Endothelial cell of umbilical vein (primary cell): Measurements from ENCODE around the gene TRPC4AP. TPM values are rescaled to one million over a fixed set of nuclear protein-coding genes. Genes with fewer than 3 reads are reported as not detected.

ENCODE experiments used
- BruUV-seq: library from RNA; stranded (reverse); fragments of 400-500 nt; replicated peaks from 2 replicates; lab custom pipeline; 2021; lab: Mats Ljungman, UMichigan
- CTCF ChIA-PET: fragments of 300-600, 350-600 bp; sonication (Branson Sonifier 250); formaldehyde crosslinking; loops from one replicate; lab custom pipeline; 2021; ENCODE audit warnings: antibody characterized with exemption, inconsistent platforms; lab: Charles Lee
- POLR2A ChIA-PET: fragments of 300-600, 350-600 bp; sonication (Branson Sonifier 250); formaldehyde crosslinking; loops from one replicate; lab custom pipeline; 2021; ENCODE audit warnings: antibody characterized with exemption, inconsistent platforms; lab: Charles Lee
- DNase-seq: peaks from one replicate; pipeline ENCODE4 v3.0.0-alpha.2; 2011; ENCODE audit warnings: low read depth, low spot score
- FAIRE-seq: peaks from 2 replicates; lab custom pipeline; 2011; peaks lifted over from hg19 to GRCh38; lab: Jason Lieb, UNC
- H2AFZ ChIP-seq: 2 replicates; pipeline ENCODE4 v1.6.0; 2012; ENCODE audit warnings: low read depth, low read length, control low read depth, inconsistent platforms
- H3K27ac ChIP-seq: 2 replicates; pipeline ENCODE4 v1.5.1; 2011; ENCODE audit warnings: low read depth, mild to moderate bottlenecking, control low read depth, low read length, moderate library complexity; ENCODE audit not compliant: insufficient read depth
- H3K27me3 ChIP-seq, 2 experiments: 2 replicates each; pipeline versions ENCODE4 v1.6.0 to v1.6.1; 2011; ENCODE audit warnings: low read length in 2 of 2, mixed read lengths in 1 of 2; ENCODE audit not compliant: control insufficient read depth in 2 of 2, insufficient read depth in 2 of 2
- H3K36me3 ChIP-seq, 2 experiments: 2 replicates in 1 of 2; 3 replicates in 1 of 2; pipeline ENCODE4 v1.5.1; 2011; ENCODE audit warnings: low read length in 2 of 2, mild to moderate bottlenecking in 1 of 2, moderate library complexity in 1 of 2; ENCODE audit not compliant: control insufficient read depth in 2 of 2, insufficient read depth in 2 of 2; ENCODE audit errors: extremely low read depth in 1 of 2
- H3K4me1 ChIP-seq: 3 replicates; pipeline ENCODE4 v1.5.1; 2011; ENCODE audit warnings: mild to moderate bottlenecking, low read length; ENCODE audit not compliant: control insufficient read depth, insufficient read depth; ENCODE audit errors: extremely low read depth
- H3K4me2 ChIP-seq: 2 replicates; pipeline ENCODE4 v1.6.1; 2011; ENCODE audit warnings: low read length, control low read depth, mixed read lengths; ENCODE audit not compliant: insufficient read depth
- H3K4me3 ChIP-seq, 3 experiments: fragments of 200-600 bp in 1 of 3; sonication (generic), shearing (Covaris generic) in 1 of 3; replicated peaks in 1 of 3; 2 replicates each; pipeline ENCODE4 v1.5.1; 2011 to 2016; ENCODE audit warnings: control low read depth in 3 of 3, low read length in 3 of 3, mild to moderate bottlenecking in 2 of 3, inconsistent platforms in 1 of 3, low read depth in 1 of 3, moderate library complexity in 1 of 3; ENCODE audit not compliant: insufficient read depth in 1 of 3
- H3K79me2 ChIP-seq: 2 replicates; pipeline ENCODE4 v1.6.0; 2012; ENCODE audit warnings: low read length, inconsistent platforms; ENCODE audit not compliant: control insufficient read depth, insufficient read depth
- H3K9ac ChIP-seq: replicated peaks from 2 replicates; pipeline ENCODE3; 2011; ENCODE audit warnings: low read length, control low read depth; ENCODE audit not compliant: insufficient read depth; ENCODE audit errors: extremely low read depth
- H3K9me1 ChIP-seq: replicated peaks from 3 replicates; pipeline ENCODE4 v1.6.0; 2011; ENCODE audit warnings: mild to moderate bottlenecking, low read length; ENCODE audit not compliant: control insufficient read depth, insufficient read depth; ENCODE audit errors: extremely low read depth
- H3K9me3 ChIP-seq: replicated peaks from 2 replicates; pipeline ENCODE4 v1.5.1; 2012; ENCODE audit warnings: low read length, inconsistent platforms; ENCODE audit not compliant: control insufficient read depth, insufficient read depth
- H4K20me1 ChIP-seq: replicated peaks from 2 replicates; pipeline ENCODE3; 2011; ENCODE audit warnings: mild to moderate bottlenecking, low read length; ENCODE audit not compliant: control insufficient read depth, insufficient read depth; ENCODE audit errors: extremely low read depth
- CTCF ChIP-seq, 2 donors: IDR thresholded peaks; 1 replicate in 1 of 2; 2 replicates in 1 of 2; pipeline ENCODE4 v1.5.1; 2011; ENCODE audit warnings: low read length in 2 of 2, mild to moderate bottlenecking in 2 of 2, moderate library complexity in 2 of 2, control low read depth in 1 of 2, inconsistent platforms in 1 of 2, low read depth in 1 of 2; ENCODE audit not compliant: insufficient read depth in 1 of 2; ENCODE audit errors: extremely low read depth in 1 of 2
- EZH2 ChIP-seq: IDR thresholded peaks from 2 replicates; pipeline ENCODE4 v1.6.1; 2012; ENCODE audit warnings: borderline replicate concordance, low read depth, mild to moderate bottlenecking, moderate library complexity, low read length, inconsistent platforms; ENCODE audit not compliant: severe bottlenecking
- FOS ChIP-seq: IDR thresholded peaks from 2 replicates; pipeline ENCODE4 v1.6.1; 2011; ENCODE audit warnings: mild to moderate bottlenecking, low read length, moderate library complexity, borderline replicate concordance; ENCODE audit not compliant: insufficient read depth
- GATA2 ChIP-seq: IDR thresholded peaks from 2 replicates; pipeline ENCODE4 v1.7.0; 2011; ENCODE audit warnings: low read depth, mild to moderate bottlenecking, moderate library complexity, mixed read lengths, low read length; ENCODE audit not compliant: insufficient read length, insufficient read depth
- JUN ChIP-seq: IDR thresholded peaks from 2 replicates; pipeline ENCODE4 v1.6.1; 2011; ENCODE audit warnings: borderline replicate concordance, low read depth; ENCODE audit not compliant: insufficient read length, insufficient read depth
- MYC ChIP-seq: IDR thresholded peaks from one replicate; pipeline ENCODE4 v1.6.1; 2011; ENCODE audit warnings: mild to moderate bottlenecking, low read depth, low read length
- POLR2A ChIP-seq: IDR thresholded peaks from 2 replicates; pipeline ENCODE4 v1.6.1; 2012; ENCODE audit warnings: low read depth, mild to moderate bottlenecking, control low read depth, low read length
- POLR2AphosphoS5 ChIP-seq: IDR thresholded peaks from 2 replicates; pipeline ENCODE4 v1.6.1; 2012; ENCODE audit warnings: low read depth, mild to moderate bottlenecking, control low read depth, low read length, moderate library complexity; ENCODE audit not compliant: insufficient read depth
- dilution Hi-C: fragments of 300-500 bp; cut with MboI; formaldehyde crosslinking; loops from one replicate; pipeline ENCODE4 v1.15.0; 2019; ENCODE audit warnings: low sequenced_read_pairs; ENCODE audit not compliant: extremely low pct_ligation_motif_present
- intact Hi-C: fragments of 100-400 bp; cut with micrococcal nuclease; formaldehyde crosslinking; loops from one replicate; pipeline ENCODE4 v1.10.0; 2022
- polyA plus RNA-seq, 4 experiments: library from polyadenylated mRNA; depleted of rRNA in 3 of 4; stranded (reverse) in 3 of 4; unstranded in 1 of 4; fragments of >200 nt; gene quantifications; 2 replicates each; pipeline versions ENCODE4 v1.2.1 to v1.2.3, GENCODE V29; 2011 to 2012; ENCODE audit warnings: missing spikeins in 1 of 4
- total RNA-seq: library from RNA; stranded (reverse); gene quantifications from 2 replicates; pipeline ENCODE4 v1.2.3, GENCODE V29; 2021
- TF ChIP-seq, protein P1 (sequence below): IDR thresholded peaks from 2 replicates; pipeline ENCODE4 v1.6.1; 2011; ENCODE audit not compliant: insufficient read depth, insufficient read length

TRPC4AP gene
- total and polyA plus RNA-seq, 2 donors (not counting 3 experiments of a cell fraction or from before 2014, with no cell fraction given), result 89.0 to 103 TPM

- POLR2A ChIA-PET, result no interaction called here
- TF ChIP-seq POLR2AphosphoS5, result no peak
- no peak for TF ChIP-seq CTCF (IDR thresholded peaks at IDR 0.05; ENCODE audit: extremely low read depth in 1 of 2, insufficient read depth in 1 of 2, low read depth in 1 of 2, low read length in 2 of 2)
- no peak for TF ChIP-seq JUN
- TF ChIP-seq MYC, result no peak
- no peak for TF ChIP-seq FOS
- TF ChIP-seq, protein P1, sequence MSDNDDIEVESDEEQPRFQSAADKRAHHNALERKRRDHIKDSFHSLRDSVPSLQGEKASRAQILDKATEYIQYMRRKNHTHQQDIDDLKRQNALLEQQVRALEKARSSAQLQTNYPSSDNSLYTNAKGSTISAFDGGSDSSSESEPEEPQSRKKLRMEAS, result no peak
- no peak for TF ChIP-seq POLR2A
- TF ChIP-seq EZH2, result no peak
- no peak for TF ChIP-seq GATA2
- FAIRE-seq (no peak), DNase-seq (no peak)
- intact Hi-C loops (loop anchor here (5.0 kb wide), 1 partner anchor 184 kb away; no protein-coding TSS in a partner anchor), dilution Hi-C loops (no loop called here)
- peaks cover 3 to 26% of the 10 kb centered on the region in 2 experiments for H3K36me3 ChIP-seq
- no peak overlapping the region for H3K9ac ChIP-seq
- no peak overlapping the region for H2AFZ ChIP-seq
- H3K79me2 ChIP-seq, result no peaks in the 10 kb centered on the region
- CTCF ChIA-PET, result no interaction called here
- no peaks in the 10 kb centered on the region for H4K20me1 ChIP-seq
- H3K27ac ChIP-seq, result no peak overlapping the region
- no peaks in the 10 kb centered on the region for H3K27me3 ChIP-seq
- no peak overlapping the region for H3K4me2 ChIP-seq
- H3K4me3 ChIP-seq, result no peak overlapping the region
- no TSS peak for BruUV-seq
- H3K9me1 ChIP-seq, result no peaks in the 10 kb centered on the region
- H3K9me3 ChIP-seq, result no peaks in the 10 kb centered on the region
- H3K4me1 ChIP-seq, result peaks cover 17% of the 10 kb centered on the region
Measured at GRCh38 chr20:35023624-35024023, 69.0 kb downstream of the TRPC4AP start.
